ENCODE measurements around the gene PIGP.

Gene PIGP

DNA sequence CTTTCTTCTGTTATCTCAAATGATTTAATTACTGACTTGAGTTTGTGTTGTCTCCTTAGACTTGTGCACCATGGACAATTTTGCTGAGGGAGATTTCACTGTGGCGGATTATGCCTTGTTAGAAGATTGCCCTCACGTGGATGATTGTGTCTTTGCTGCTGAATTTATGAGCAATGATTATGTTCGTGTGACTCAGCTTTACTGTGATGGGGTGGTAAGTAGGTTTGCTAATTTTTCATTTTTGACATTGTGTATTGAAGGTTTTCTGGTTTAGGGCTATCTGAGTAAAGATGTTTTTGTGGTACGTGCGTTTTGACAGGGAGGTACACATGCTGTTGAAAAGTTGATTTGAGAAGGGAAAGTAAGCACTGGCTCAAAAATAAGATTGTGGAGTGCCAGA is 14.3 kb upstream of the PIGP start:
- DNase-seq: no peak
- CTCF ChIA-PET: interaction anchor here (0.6 to 1.1 kb wide), 3 partner anchors 10 to 314 kb away, joined by 3 read pairs; no protein-coding TSS in a partner anchor

GRCh38 chr21:37085726-37086125 is 12.9 kb upstream of the PIGP start:
- CTCF ChIA-PET: no interaction called here
- peaks cover 13% of the 10 kb centered on the region for H3K36me3 Mint-ChIP-seq

More for the DNA sequence above, 14.3 kb upstream of the PIGP start:
- Mint-ChIP-seq H3K27me3 (no peaks in the 10 kb centered on the region), H3K4me1 (peaks cover 7% of the 10 kb centered on the region), H3K36me3 (peaks cover 13% of the 10 kb centered on the region), H3K9me3 (no peaks in the 10 kb centered on the region), H3K27ac (no peak overlapping the region), H3K4me3 (no peak overlapping the region)

GRCh38 chr21:37082856-37083528 is 10.1 kb upstream of the PIGP start:
- no peak overlapping the region for H3K27ac Mint-ChIP-seq
- H3K4me1 Mint-ChIP-seq: peaks cover 9% of the 10 kb centered on the region

More at GRCh38 chr21:37085726-37086125, 12.9 kb upstream of the PIGP start:
- Mint-ChIP-seq H3K4me1 (peaks cover 7% of the 10 kb centered on the region), H3K27ac (no peak overlapping the region), H3K9me3 (no peaks in the 10 kb centered on the region), H3K27me3 (no peaks in the 10 kb centered on the region), H3K4me3 (no peak overlapping the region)
- no peak for DNase-seq

GRCh38 chr21:37082375-37082774 is 9.5 kb upstream of the PIGP start:
- no peaks in the 10 kb centered on the region for H3K9me3 Mint-ChIP-seq
- peaks cover 13% of the 10 kb centered on the region for H3K4me1 Mint-ChIP-seq
- no peaks in the 10 kb centered on the region for H3K27me3 Mint-ChIP-seq
- no peak overlapping the region for H3K4me3 Mint-ChIP-seq
- H3K36me3 Mint-ChIP-seq: peaks cover 4% of the 10 kb centered on the region
- no peak for DNase-seq
- CTCF ChIA-PET: interaction anchor here (1.0 to 1.4 kb wide), 3 partner anchors 104 to 482 kb away, joined by 3 read pairs; no protein-coding TSS in a partner anchor
- no peak overlapping the region for H3K27ac Mint-ChIP-seq

More at GRCh38 chr21:37082856-37083528, 10.1 kb upstream of the PIGP start:
- H3K4me3 Mint-ChIP-seq: no peak overlapping the region
- no peak for DNase-seq
- H3K36me3 Mint-ChIP-seq: peaks cover 4% of the 10 kb centered on the region
- CTCF ChIA-PET: interaction anchor here (0.6 to 1.4 kb wide), 4 partner anchors 8 to 481 kb away, joined by 3 to 4 read pairs (median 3); no protein-coding TSS in a partner anchor
- no peaks in the 10 kb centered on the region for H3K9me3 Mint-ChIP-seq
- H3K27me3 Mint-ChIP-seq: no peaks in the 10 kb centered on the region

GRCh38 chr21:37079211-37079824 is 6.4 kb upstream of the PIGP start:
- CTCF ChIA-PET: interaction anchor here (1.8 kb wide), 1 partner anchor 102 kb away, joined by 7 read pairs; no protein-coding TSS in a partner anchor
- H3K9me3 Mint-ChIP-seq: peaks cover 1% of the 10 kb centered on the region
- no peak overlapping the region for H3K4me3 Mint-ChIP-seq
- H3K27ac Mint-ChIP-seq: no peak overlapping the region
- H3K27me3 Mint-ChIP-seq: no peaks in the 10 kb centered on the region
- no peak for DNase-seq
- peaks cover 26% of the 10 kb centered on the region for H3K4me1 Mint-ChIP-seq
- peaks cover 12% of the 10 kb centered on the region for H3K36me3 Mint-ChIP-seq

- peaks cover 12% of the 10 kb centered on the region for H3K36me3 Mint-ChIP-seq
- H3K27me3 Mint-ChIP-seq: peaks cover 7% of the 10 kb centered on the region
- DNase-seq: no peak
- no peak overlapping the region for H3K4me3 Mint-ChIP-seq
- H3K9me3 Mint-ChIP-seq: peaks cover 1% of the 10 kb centered on the region
- CTCF ChIA-PET: no interaction called here
- H3K4me1 Mint-ChIP-seq: peaks cover 23% of the 10 kb centered on the region
- H3K27ac Mint-ChIP-seq: no peak overlapping the region
Measured at GRCh38 chr21:37077403-37077802, 4.5 kb upstream of the PIGP start.

DNA sequence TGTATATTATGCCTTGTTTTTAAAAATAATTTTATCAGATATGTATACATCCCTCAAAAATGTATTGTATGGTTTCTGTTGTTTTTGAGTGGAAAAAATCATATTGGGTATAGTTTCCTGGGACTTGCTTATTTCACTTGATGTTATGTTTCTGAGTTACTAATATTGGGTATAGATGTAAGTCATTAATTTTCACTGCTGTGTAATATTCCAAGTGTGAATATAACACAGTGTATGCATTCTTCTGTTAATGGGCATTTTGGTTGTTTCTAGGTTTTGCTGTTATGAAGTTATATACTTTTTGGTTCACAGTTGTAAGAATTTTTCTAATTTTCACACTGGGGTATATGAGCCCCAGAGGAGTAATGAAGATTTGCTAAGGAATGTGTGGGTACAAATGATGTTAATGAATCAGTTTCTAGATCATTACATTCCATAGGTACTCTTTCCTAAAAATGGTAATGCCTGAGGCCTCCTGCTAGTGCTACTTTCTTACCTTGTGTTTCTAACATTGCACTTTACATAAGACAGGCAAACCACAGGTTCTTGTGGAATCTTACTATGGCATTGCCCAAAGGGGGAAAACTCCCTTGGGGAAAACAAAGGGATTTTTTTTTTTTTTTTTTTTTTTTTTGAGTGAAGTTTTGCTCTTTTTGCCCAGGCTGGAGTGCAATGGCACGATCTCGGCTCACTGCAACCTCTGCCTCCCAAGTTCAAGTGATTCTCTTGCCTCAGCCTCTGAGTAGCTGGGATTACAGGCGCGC is 3.4 kb upstream of the PIGP start:
- CTCF ChIA-PET: no interaction called here

DNA sequence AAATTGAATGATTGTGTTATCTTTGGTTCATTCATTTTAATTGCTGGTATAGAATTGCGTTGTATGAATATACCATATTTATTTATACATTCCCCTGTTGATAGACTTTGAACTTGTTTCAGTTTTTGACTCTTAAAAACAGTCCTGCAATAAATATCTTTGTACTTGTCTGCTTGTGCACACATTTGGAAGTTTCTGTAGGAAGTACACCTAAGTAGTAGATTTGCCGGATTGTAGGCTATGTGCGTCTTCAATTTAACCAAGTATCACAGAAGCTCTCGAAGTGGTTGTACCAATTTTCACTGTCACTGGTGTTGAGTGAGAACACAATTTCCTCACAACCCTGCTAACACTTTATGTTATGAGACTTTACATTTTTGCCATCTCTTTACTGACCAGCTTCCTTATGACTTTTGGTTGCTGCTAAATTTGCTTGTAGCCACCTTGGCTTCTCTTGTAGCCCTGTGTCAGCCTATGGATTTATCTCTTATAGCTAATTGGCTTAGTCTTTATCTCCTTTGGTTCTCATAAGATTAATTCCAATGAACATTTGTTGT is 2.4 kb upstream of the PIGP start:
- peak overlapping the region; percentile 11 for H3K27ac Mint-ChIP-seq
- peaks cover 7% of the 10 kb centered on the region for H3K27me3 Mint-ChIP-seq
- peaks cover 16% of the 10 kb centered on the region for H3K36me3 Mint-ChIP-seq
- CTCF ChIA-PET: interaction anchor here (0.7 kb wide), 1 partner anchor 9 kb away, joined by 3 read pairs; no protein-coding TSS in a partner anchor
- peaks cover 1% of the 10 kb centered on the region for H3K9me3 Mint-ChIP-seq
- H3K4me1 Mint-ChIP-seq: peaks cover 40% of the 10 kb centered on the region
- peak overlapping the region; percentile 43 for H3K4me3 Mint-ChIP-seq
- DNase-seq: no peak

More for the DNA sequence above, 3.4 kb upstream of the PIGP start:
- H3K27me3 Mint-ChIP-seq: peaks cover 7% of the 10 kb centered on the region
- no peak overlapping the region for H3K4me3 Mint-ChIP-seq
- H3K27ac Mint-ChIP-seq: no peak overlapping the region
- H3K9me3 Mint-ChIP-seq: peaks cover 1% of the 10 kb centered on the region
- DNase-seq: no peak
- peaks cover 33% of the 10 kb centered on the region for H3K4me1 Mint-ChIP-seq
- peaks cover 13% of the 10 kb centered on the region for H3K36me3 Mint-ChIP-seq

- Mint-ChIP-seq H3K36me3 (peaks cover 16% of the 10 kb centered on the region), H3K9me3 (peaks cover 1% of the 10 kb centered on the region), H3K4me1 (peaks cover 40% of the 10 kb centered on the region)
Measured at GRCh38 chr21:37074546-37074945, 1.7 kb upstream of the PIGP start.

GRCh38 chr21:37074197-37074510 is 1.3 kb upstream of the PIGP start:
- H3K27ac Mint-ChIP-seq: peak overlapping the region; percentile 96
- H3K4me1 Mint-ChIP-seq: peaks cover 38% of the 10 kb centered on the region
- peaks cover 16% of the 10 kb centered on the region for H3K36me3 Mint-ChIP-seq
- DNase-seq: no peak
- CTCF ChIA-PET: no interaction called here
- H3K27me3 Mint-ChIP-seq: peaks cover 7% of the 10 kb centered on the region
- peak overlapping the region; percentile 97 for H3K4me3 Mint-ChIP-seq
- H3K9me3 Mint-ChIP-seq: peaks cover 1% of the 10 kb centered on the region

More at GRCh38 chr21:37074546-37074945, 1.7 kb upstream of the PIGP start:
- DNase-seq: no peak
- Mint-ChIP-seq H3K27me3 (peaks cover 7% of the 10 kb centered on the region), H3K27ac (no peak overlapping the region), H3K4me3 (peak overlapping the region; percentile 97)
- CTCF ChIA-PET: interaction anchor here (0.7 kb wide), 1 partner anchor 9 kb away, joined by 3 read pairs; no protein-coding TSS in a partner anchor

DNA sequence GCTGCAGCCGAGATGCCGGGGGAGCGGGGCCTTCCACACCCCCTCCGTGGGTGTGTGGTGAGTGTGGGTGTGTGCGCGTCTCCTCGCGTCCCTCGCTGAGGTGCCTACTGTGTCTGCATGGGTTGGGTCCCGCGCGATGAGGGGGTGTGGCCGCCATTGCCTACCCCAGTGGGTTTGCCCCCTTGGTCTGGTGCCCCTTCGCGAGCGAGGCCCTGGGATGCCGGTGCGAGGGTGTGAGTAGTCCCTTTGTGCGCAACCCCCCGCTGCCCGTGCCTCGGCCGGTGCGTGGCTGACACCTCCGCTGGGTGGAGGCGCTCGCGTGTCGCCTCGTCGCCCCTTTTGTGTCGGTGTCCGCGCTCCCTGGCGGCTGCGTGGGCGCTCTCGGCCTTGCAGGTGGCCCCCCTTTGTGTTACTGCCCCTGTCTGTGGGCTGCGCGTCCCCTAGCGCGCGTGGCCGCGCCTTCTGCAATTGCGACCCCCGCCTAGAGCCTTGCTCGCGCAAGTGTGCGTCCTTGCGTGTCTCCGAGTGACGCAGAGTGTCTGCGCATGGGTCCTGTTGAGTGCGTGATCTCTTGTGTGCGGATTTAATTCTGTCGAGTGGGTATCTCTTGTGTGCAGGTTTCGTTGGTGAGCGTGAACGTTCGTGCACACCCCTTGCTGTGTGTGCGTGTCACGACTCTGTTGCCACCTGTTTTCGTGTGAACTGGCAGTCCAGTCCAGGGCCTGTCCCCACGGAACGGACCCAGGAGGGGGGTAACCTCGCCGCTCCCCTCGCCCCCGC is 736 bp upstream of the PIGP start:
- peaks cover 7% of the 10 kb centered on the region for H3K27me3 Mint-ChIP-seq
- H3K36me3 Mint-ChIP-seq: peaks cover 19% of the 10 kb centered on the region
- H3K27ac Mint-ChIP-seq: peak overlapping the region; percentile 96
- peak overlapping the region; percentile 97 for H3K4me3 Mint-ChIP-seq
- CTCF ChIA-PET: no interaction called here
- peak; percentile 69 for DNase-seq
- H3K9me3 Mint-ChIP-seq: peaks cover 1% of the 10 kb centered on the region
- H3K4me1 Mint-ChIP-seq: peaks cover 37% of the 10 kb centered on the region

- H3K27me3 Mint-ChIP-seq: peaks cover 7% of the 10 kb centered on the region
- H3K4me1 Mint-ChIP-seq: peaks cover 33% of the 10 kb centered on the region
- peak overlapping the region; percentile 73 for H3K4me3 Mint-ChIP-seq
- CTCF ChIA-PET: no interaction called here
- peaks cover 23% of the 10 kb centered on the region for H3K36me3 Mint-ChIP-seq
- H3K27ac Mint-ChIP-seq: peak overlapping the region; percentile 90
- peak; percentile 83 for DNase-seq
- H3K9me3 Mint-ChIP-seq: peaks cover 1% of the 10 kb centered on the region
Measured at GRCh38 chr21:37072274-37072987, 440 bp downstream of the PIGP start.
